Smooth muscle cell (in vitro differentiated cells): ENCODE data around the gene ADRA2A. TPM values are rescaled to one million over a fixed set of nuclear protein-coding genes. Genes with fewer than 3 reads are reported as not detected.

ENCODE experiments used
- DNase-seq: peaks from one replicate; lab custom pipeline; 2025; ENCODE audit not compliant: unreplicated experiment; lab: John Stamatoyannopoulos, UW
- H2AFZ ChIP-seq: fragments of 200-600 bp; sonication (generic); 2 replicates; pipeline ENCODE4 v1.6.0; 2016; ENCODE audit warnings: antibody characterized with exemption, low read depth, mild to moderate bottlenecking
- H3F3A ChIP-seq: fragments of 200-600 bp; sonication (generic); 2 replicates; pipeline ENCODE4 v1.6.0; 2017; ENCODE audit warnings: antibody characterized with exemption, low read depth
- H3K27ac ChIP-seq: fragments of 200-600 bp; sonication (generic); 2 replicates; pipeline ENCODE4 v1.5.1; 2016; ENCODE audit warnings: low read depth, mild to moderate bottlenecking
- H3K27me3 ChIP-seq: fragments of 200-600 bp; sonication (generic); 2 replicates; pipeline ENCODE4 v1.6.1; 2016; ENCODE audit warnings: low read depth, mild to moderate bottlenecking
- H3K36me3 ChIP-seq: fragments of 200-600 bp; sonication (generic); 2 replicates; pipeline ENCODE4 v1.5.1; 2016; ENCODE audit warnings: low read depth
- H3K4me1 ChIP-seq: fragments of 200-600 bp; sonication (generic); 2 replicates; pipeline ENCODE4 v1.5.1; 2016; ENCODE audit warnings: low read depth
- H3K4me2 ChIP-seq: fragments of 200-600 bp; sonication (generic); 2 replicates; pipeline ENCODE4 v1.6.0; 2016; ENCODE audit warnings: mild to moderate bottlenecking
- H3K4me3 ChIP-seq: fragments of 200-600 bp; sonication (generic); 2 replicates; pipeline ENCODE4 v1.5.1; 2016; ENCODE audit warnings: mild to moderate bottlenecking
- H3K79me2 ChIP-seq: fragments of 200-600 bp; sonication (generic); 2 replicates; pipeline ENCODE4 v1.6.0; 2016; ENCODE audit warnings: low read depth, mild to moderate bottlenecking
- H3K9ac ChIP-seq: fragments of 200-600 bp; sonication (generic); 2 replicates; pipeline ENCODE4 v1.6.0; 2016; ENCODE audit warnings: low read depth
- H3K9me3 ChIP-seq: fragments of 200-600 bp; sonication (generic); replicated peaks from 2 replicates; pipeline ENCODE4 v1.5.1; 2016; ENCODE audit warnings: low read depth
- H4K20me1 ChIP-seq: fragments of 200-600 bp; sonication (generic); 2 replicates; pipeline ENCODE4 v1.6.0; 2016; ENCODE audit warnings: low read depth
- CTCF ChIP-seq: fragments of 200-600 bp; sonication (generic); IDR thresholded peaks from 2 replicates; pipeline ENCODE4 v1.5.1; 2017; ENCODE audit warnings: borderline replicate concordance, mild to moderate bottlenecking, antibody characterized with exemption; ENCODE audit not compliant: insufficient read depth, poor library complexity, severe bottlenecking
- WGBS: methylation state at CpG from one replicate; pipeline ENCODE4 v1.1.7; 2016; ENCODE audit warnings: low lambda C conversion rate; 5-methylcytosine and 5-hydroxymethylcytosine counted together
- polyA plus RNA-seq: library from polyadenylated mRNA; unstranded; fragments of >200 nt; fragmentation: Nextera tagmentation; extraction: Ambion mirVana; gene quantifications from 2 replicates; pipeline ENCODE4 v1.2.1, GENCODE V29; 2016
- total RNA-seq: library from RNA; depleted of rRNA; stranded (reverse); fragments of >200 nt; gene quantifications from 2 replicates; pipeline ENCODE4 v1.2.3, GENCODE V29; 2014

ADRA2A gene
- total and polyA plus RNA-seq, 2 experiments from 2014 or later, result 0.67 to 3.8 TPM

GRCh38 chr10:111126077-111126476 lies 49.2 kb downstream of the ADRA2A start:
- Histone ChIP-seq H3K27ac (no peak overlapping the region), H3K27me3 (peaks cover 15% of the 10 kb centered on the region), H4K20me1 (no peaks in the 10 kb centered on the region), H3F3A (no peaks in the 10 kb centered on the region), H3K4me1 (no peaks in the 10 kb centered on the region), H3K9me3 (no peaks in the 10 kb centered on the region), H3K36me3 (no peaks in the 10 kb centered on the region), H3K4me3 (no peak overlapping the region), H3K9ac (no peak overlapping the region), H2AFZ (no peak overlapping the region), H3K4me2 (no peak overlapping the region), H3K79me2 (no peaks in the 10 kb centered on the region)
- TF ChIP-seq CTCF, result no peak
- 61% methylated on average over 2 of the region's 2 CpGs for WGBS
- no peak for DNase-seq

- H3K9me3 ChIP-seq, result no peaks in the 10 kb centered on the region
- peaks cover 8% of the 10 kb centered on the region for H3K27me3 ChIP-seq
- H3K27ac ChIP-seq, result no peak overlapping the region
- no peak overlapping the region for H2AFZ ChIP-seq
- no peaks in the 10 kb centered on the region for H3F3A ChIP-seq
- H3K9ac ChIP-seq, result no peak overlapping the region
- no peaks in the 10 kb centered on the region for H3K79me2 ChIP-seq
- TF ChIP-seq CTCF, result no peak
- H3K4me2 ChIP-seq, result no peak overlapping the region
- WGBS, result 49% methylated on average over 5 of the region's 5 CpGs
- H3K4me1 ChIP-seq, result no peaks in the 10 kb centered on the region
- no peak overlapping the region for H3K4me3 ChIP-seq
- no peaks in the 10 kb centered on the region for H3K36me3 ChIP-seq
- no peak for DNase-seq
- no peaks in the 10 kb centered on the region for H4K20me1 ChIP-seq
Observed at GRCh38 chr10:111127081-111127848, 50.4 kb downstream of the ADRA2A start.

GRCh38 chr10:111128331-111129180 lies 51.7 kb downstream of the ADRA2A start:
- no peak overlapping the region for H2AFZ ChIP-seq
- no peak overlapping the region for H3K9ac ChIP-seq
- H3F3A ChIP-seq, result no peaks in the 10 kb centered on the region
- H3K4me3 ChIP-seq, result no peak overlapping the region
- DNase-seq, result no peak
- no peaks in the 10 kb centered on the region for H3K36me3 ChIP-seq
- H3K27ac ChIP-seq, result no peak overlapping the region
- no peaks in the 10 kb centered on the region for H4K20me1 ChIP-seq
- H3K4me1 ChIP-seq, result no peaks in the 10 kb centered on the region
- no peaks in the 10 kb centered on the region for H3K9me3 ChIP-seq
- WGBS, result 73% methylated on average over 14 of the region's 15 CpGs
- TF ChIP-seq CTCF, result no peak
- no peak overlapping the region for H3K4me2 ChIP-seq
- H3K79me2 ChIP-seq, result no peaks in the 10 kb centered on the region
- no peaks in the 10 kb centered on the region for H3K27me3 ChIP-seq
